ENCODE measurements around the gene ESYT1. TPM values are rescaled to one million over a fixed set of nuclear protein-coding genes. Genes with fewer than 3 reads are reported as not detected.

The ESYT1 gene
- total RNA-seq, 1 donor, result 207 TPM

DNA sequence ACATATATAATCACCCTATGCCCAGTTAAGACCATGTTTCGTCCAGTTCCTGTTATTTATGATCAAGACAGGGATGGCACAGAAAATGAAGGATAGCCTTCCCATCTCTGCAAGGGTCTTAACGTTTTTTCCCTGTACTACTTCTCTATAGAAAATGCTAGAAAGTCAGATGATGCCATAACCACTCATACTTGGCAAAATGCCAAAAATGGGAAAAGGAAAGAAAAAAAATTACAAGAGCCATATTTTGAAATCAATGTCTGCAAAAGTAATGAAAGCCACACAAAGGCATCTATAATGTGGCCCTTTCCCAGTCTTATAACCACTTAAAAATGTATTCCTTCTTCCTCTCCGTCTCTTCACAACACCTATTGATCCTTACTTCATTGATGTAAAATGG, 22.5 kb downstream of the ESYT1 start:
- peak; percentile 63 for DNase-seq (ENCODE audit: low read depth)
- H3K4me3 ChIP-seq (ENCODE audit: low read depth, low read length), result no peak overlapping the region
- TF ChIP-seq, protein P1, sequence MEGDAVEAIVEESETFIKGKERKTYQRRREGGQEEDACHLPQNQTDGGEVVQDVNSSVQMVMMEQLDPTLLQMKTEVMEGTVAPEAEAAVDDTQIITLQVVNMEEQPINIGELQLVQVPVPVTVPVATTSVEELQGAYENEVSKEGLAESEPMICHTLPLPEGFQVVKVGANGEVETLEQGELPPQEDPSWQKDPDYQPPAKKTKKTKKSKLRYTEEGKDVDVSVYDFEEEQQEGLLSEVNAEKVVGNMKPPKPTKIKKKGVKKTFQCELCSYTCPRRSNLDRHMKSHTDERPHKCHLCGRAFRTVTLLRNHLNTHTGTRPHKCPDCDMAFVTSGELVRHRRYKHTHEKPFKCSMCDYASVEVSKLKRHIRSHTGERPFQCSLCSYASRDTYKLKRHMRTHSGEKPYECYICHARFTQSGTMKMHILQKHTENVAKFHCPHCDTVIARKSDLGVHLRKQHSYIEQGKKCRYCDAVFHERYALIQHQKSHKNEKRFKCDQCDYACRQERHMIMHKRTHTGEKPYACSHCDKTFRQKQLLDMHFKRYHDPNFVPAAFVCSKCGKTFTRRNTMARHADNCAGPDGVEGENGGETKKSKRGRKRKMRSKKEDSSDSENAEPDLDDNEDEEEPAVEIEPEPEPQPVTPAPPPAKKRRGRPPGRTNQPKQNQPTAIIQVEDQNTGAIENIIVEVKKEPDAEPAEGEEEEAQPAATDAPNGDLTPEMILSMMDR (IDR thresholded peaks at IDR 0.05; ENCODE audit: insufficient read depth, low read length), result no peak

DNA sequence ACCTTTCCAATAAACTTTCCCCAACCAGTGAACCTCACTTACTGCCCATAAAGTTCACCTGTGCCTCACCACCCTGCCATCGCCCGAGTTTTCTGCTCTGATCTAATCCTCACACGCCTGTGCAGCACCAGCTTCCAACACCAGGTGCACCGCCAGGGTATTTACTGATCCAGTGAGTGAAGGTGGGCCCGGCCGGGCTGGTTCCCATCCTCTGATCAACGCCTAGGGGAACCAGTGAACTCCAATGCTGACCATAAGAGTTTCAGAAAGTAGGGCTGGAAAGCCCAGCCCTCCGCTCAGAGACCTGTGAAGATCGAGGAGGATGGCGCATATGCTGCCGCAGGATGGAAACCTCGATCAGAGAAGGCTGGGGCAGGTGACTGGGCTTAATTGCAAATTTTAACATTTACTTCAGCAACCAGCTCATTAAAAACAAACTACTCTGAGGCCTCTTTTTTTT, 23.6 kb downstream of the ESYT1 start:
- no peak for DNase-seq (ENCODE audit: low read depth)
- peak overlapping the region; percentile 75 for H3K4me3 ChIP-seq (ENCODE audit: low read depth, low read length)
- TF ChIP-seq, protein P1 (IDR thresholded peaks at IDR 0.05; ENCODE audit: insufficient read depth, low read length), result peak; percentile 42

DNA sequence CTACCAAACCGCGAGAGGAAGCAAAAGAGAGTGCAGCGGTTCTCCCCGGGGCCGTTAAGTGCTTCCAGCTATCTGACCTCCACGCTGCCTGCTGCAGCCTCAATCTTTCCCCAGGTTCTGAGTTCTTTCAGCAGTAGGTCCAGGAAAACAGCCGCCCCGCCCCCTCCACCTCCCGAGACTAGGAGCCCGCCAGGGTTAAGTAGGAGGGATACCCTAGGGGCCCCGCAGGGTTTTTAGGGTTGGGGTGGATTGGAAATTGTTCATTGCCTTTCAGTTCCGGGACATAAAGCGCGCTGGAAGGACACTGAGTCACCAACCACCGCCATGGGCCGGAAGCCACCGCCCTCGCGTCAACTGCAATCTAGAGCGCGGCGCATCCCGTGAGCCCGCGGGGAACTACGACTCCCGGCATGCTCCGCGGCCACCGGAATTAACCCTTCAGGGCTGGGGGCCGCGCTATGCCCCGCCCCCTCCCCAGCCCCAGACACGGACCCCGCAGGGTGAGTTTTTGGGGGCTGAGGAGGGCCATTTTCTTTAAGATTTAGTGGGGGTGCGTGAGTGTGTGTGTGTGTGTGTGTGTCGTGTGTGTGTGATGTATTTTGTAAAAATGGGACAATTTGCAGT, 24.2 kb downstream of the ESYT1 start, which contains the start of gene MYL6B:
Gene MYL6B (plus strand): TSS at position 456 of the 624 bp plus-strand sequence. CDS start 1,332 bp downstream, outside the sequence.
- DNase-seq (ENCODE audit: low read depth), result peak; percentile 86
- TF ChIP-seq, protein P1 (IDR thresholded peaks at IDR 0.05; ENCODE audit: insufficient read depth, low read length), result no peak
- peak within 1 kb of the TSS; percentile 75 for H3K4me3 ChIP-seq (ENCODE audit: low read depth, low read length)

DNA sequence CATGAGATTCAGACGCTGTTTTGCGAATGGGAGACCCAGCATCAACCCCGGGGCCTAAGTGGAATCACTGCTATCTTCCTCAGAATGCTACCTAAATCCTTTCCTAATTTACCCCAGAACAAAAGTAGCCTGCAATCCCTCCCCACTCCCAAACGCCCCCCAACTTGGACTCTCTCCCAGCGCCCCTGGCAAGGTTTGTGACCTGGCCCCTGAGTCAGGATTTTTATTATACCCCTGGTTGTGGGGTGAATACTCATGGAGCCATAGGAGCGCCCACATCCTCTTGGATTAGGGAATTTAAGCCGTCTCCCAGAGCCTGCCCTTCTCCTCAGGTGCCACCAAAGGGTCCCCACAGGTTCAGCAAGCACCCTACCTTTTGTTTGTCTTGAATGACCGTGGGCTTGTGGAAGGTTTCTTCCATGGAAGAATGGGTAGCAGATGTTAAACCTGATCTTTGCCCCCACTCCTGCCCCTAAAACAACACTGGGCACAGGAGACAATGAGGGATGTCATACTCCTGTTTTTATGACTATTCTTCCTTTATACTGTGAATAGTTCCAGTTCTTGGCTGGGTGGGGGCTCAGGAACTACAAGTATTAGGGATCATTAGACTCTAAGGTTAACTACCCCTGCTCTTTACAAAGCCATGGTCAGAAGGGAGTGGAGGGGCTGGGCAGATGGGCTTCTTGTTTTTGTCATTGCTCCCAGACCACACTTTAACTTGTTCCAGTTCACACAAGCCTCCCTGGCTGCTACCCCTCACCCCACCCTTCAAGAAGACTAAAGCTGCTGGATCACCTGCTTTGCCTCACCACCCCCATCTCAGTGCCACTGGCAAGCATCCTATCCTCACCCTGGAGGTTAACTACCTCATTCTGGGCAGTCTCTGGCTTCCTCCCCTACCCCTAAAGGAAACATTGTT, 24.9 kb downstream of the ESYT1 start:
- no peak for DNase-seq (ENCODE audit: low read depth)
- TF ChIP-seq, protein P1 (IDR thresholded peaks at IDR 0.05; ENCODE audit: insufficient read depth, low read length), result no peak
- peak overlapping the region; percentile 75 for H3K4me3 ChIP-seq (ENCODE audit: low read depth, low read length)

DNA sequence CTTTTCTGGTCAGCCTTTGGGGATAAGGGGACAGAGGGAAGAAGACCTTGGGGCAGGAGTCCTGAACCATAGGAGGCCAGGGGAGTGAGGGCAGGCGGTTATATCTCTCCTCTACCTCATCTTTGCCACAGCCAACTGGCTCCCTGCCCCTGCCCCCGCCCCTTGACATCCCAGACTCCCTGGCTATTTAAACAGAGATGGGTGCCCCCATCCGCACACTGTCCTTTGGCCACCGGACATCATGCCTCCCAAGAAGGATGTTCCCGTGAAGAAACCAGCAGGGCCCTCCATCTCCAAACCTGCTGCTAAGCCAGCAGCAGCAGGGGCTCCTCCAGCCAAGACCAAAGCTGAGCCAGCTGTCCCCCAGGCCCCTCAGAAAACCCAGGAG, 25.6 kb downstream of the ESYT1 start:
- TF ChIP-seq, protein P1 (IDR thresholded peaks at IDR 0.05; ENCODE audit: insufficient read depth, low read length), result no peak
- H3K4me3 ChIP-seq (ENCODE audit: low read depth, low read length), result peak overlapping the region; percentile 75
- no peak for DNase-seq (ENCODE audit: low read depth)

DNA sequence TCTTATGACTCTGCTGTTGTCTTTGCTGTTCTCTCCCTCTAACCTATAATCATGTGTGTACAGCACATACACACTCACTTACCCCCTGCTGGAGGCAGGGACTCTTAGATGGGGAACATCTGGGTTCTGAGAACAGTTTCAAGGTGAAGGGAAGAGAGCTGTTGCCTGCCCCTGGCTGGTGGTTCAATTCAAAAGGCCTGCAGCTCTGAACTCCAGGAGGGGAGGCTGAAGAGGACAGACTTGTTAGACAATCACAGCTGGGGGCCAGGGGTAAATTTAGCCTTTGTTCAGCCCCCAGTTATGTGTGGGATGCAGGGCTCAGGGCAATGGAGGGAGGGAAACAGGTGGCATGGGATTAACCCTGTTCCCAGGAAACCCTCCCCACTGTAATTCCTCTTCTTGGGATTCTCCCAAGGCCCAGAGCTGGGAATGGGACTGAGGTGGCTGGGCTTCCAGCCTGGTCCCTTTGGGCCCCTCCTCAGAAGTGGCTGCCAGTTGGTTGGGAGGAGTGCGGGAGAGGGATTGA, 26.2 kb downstream of the ESYT1 start:
- H3K4me3 ChIP-seq (ENCODE audit: low read depth, low read length), result no peak overlapping the region
- DNase-seq (ENCODE audit: low read depth), result no peak
- TF ChIP-seq, protein P1 (IDR thresholded peaks at IDR 0.05; ENCODE audit: insufficient read depth, low read length), result no peak

All from fibroblast of the aortic adventitia (primary cell).